ENCODE results near the gene TTBK1. TPM values are rescaled to one million over a fixed set of nuclear protein-coding genes. Genes with fewer than 3 reads are reported as not detected.

The TTBK1 gene
- total and polyA plus RNA-seq, 4 donors, result 0.05 to 0.31 (median 0.12) TPM

GRCh38 chr6:43286980-43287716 lies 43.9 kb downstream of the TTBK1 start:
- Histone ChIP-seq H3K4me3 (no peak overlapping the region), H3K4me1 (ENCODE audit: control insufficient read depth in 5 of 5, insufficient read depth in 5 of 5, low read length in 5 of 5) (peaks cover 0 to 13% (median 0%) of the 10 kb centered on the region in 5 donors), H3K9ac (ENCODE audit: insufficient read depth in 1 of 2, low read length in 2 of 2) (no peak overlapping the region), H3K27ac (ENCODE audit: low read depth in 1 of 2, low read length in 1 of 2) (no peak overlapping the region), H3K9me3 (ENCODE audit: control insufficient read depth in 4 of 4, insufficient read depth in 3 of 4, low read length in 3 of 4) (no peaks in the 10 kb centered on the region), H3K36me3 (ENCODE audit: control insufficient read depth in 4 of 4, insufficient read depth in 4 of 4, low read length in 4 of 4) (no peaks in the 10 kb centered on the region), H3K27me3 (ENCODE audit: control insufficient read depth in 3 of 3, insufficient read depth in 3 of 3, low read length in 2 of 3) (peaks cover 0 to 24% (median 0%) of the 10 kb centered on the region in 3 donors)
- WGBS, 2 donors, result 66 to 76% methylated on average over 9 to 10 of the region's 10 CpGs
- TF ChIP-seq, protein P1, sequence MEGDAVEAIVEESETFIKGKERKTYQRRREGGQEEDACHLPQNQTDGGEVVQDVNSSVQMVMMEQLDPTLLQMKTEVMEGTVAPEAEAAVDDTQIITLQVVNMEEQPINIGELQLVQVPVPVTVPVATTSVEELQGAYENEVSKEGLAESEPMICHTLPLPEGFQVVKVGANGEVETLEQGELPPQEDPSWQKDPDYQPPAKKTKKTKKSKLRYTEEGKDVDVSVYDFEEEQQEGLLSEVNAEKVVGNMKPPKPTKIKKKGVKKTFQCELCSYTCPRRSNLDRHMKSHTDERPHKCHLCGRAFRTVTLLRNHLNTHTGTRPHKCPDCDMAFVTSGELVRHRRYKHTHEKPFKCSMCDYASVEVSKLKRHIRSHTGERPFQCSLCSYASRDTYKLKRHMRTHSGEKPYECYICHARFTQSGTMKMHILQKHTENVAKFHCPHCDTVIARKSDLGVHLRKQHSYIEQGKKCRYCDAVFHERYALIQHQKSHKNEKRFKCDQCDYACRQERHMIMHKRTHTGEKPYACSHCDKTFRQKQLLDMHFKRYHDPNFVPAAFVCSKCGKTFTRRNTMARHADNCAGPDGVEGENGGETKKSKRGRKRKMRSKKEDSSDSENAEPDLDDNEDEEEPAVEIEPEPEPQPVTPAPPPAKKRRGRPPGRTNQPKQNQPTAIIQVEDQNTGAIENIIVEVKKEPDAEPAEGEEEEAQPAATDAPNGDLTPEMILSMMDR (IDR thresholded peaks at IDR 0.05; ENCODE audit: control extremely low read depth, extremely low read depth), result no peak
- ATAC-seq (ENCODE audit: insufficient read depth, low FRiP score) (no peak), DNase-seq (no peak)

DNA sequence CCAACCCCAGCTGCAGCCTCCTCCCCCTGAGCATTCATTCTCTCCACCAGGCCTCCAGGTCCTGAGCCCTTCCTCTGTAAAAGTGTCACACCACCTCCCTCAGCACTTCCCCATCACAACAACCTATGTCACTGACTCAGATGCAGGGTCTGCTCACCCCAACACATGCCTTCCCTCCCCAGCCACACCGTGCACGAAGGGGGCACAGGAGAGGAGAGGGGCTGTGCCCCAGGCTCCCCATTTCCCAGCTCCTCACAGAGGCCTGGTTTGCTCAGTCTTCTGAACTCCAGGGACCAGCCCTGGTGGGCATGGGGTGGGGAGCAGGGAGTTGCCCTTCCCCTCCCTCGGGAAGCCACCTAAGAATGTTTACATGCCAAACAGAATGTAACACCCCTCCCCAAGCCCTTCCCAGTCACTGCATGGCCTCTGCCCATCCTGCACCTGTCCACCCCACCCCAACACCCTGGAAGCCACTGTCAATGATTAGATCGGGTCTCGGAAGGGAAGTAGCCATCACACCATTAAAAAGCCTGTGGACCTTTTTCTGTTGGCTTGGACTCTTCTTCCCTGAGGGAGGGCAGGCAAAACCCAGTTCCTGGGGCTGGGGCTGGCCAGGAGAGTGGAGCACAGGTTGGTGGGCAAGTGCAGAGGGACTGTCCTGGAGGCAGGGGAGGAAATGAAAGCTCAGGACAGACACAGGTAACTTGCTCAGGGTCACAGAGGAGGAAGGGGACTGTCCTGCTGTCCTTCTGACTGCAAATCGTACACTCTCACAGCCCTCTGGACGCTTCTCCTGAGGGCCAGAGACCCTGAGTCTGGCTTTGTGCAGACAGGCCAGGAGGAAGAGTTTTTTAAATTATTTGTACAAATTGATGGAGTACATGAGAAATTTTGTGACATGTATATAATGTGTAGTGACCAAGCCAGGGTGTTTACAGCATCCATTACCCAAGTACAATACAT lies 44.7 kb downstream of the TTBK1 start:
- Histone ChIP-seq H3K4me1 (ENCODE audit: control insufficient read depth in 5 of 5, insufficient read depth in 5 of 5, low read length in 5 of 5) (peaks cover 0 to 13% (median 0%) of the 10 kb centered on the region in 5 donors), H3K4me3 (no peak overlapping the region), H3K9me3 (ENCODE audit: control insufficient read depth in 4 of 4, insufficient read depth in 3 of 4, low read length in 3 of 4) (no peaks in the 10 kb centered on the region), H3K36me3 (ENCODE audit: control insufficient read depth in 4 of 4, insufficient read depth in 4 of 4, low read length in 4 of 4) (no peaks in the 10 kb centered on the region), H3K27ac (ENCODE audit: low read depth in 1 of 2, low read length in 1 of 2) (no peak overlapping the region), H3K9ac (ENCODE audit: insufficient read depth in 1 of 2, low read length in 2 of 2) (no peak overlapping the region), H3K27me3 (ENCODE audit: control insufficient read depth in 3 of 3, insufficient read depth in 3 of 3, low read length in 2 of 3) (peaks cover 0 to 24% (median 0%) of the 10 kb centered on the region in 3 donors)
- TF ChIP-seq, protein P1 (IDR thresholded peaks at IDR 0.05; ENCODE audit: control extremely low read depth, extremely low read depth), result no peak
- no peak for DNase-seq
- WGBS, 2 donors, result 68 to 82% methylated on average over 7 of the region's 7 CpGs
- ATAC-seq (ENCODE audit: insufficient read depth, low FRiP score), result no peak

DNA sequence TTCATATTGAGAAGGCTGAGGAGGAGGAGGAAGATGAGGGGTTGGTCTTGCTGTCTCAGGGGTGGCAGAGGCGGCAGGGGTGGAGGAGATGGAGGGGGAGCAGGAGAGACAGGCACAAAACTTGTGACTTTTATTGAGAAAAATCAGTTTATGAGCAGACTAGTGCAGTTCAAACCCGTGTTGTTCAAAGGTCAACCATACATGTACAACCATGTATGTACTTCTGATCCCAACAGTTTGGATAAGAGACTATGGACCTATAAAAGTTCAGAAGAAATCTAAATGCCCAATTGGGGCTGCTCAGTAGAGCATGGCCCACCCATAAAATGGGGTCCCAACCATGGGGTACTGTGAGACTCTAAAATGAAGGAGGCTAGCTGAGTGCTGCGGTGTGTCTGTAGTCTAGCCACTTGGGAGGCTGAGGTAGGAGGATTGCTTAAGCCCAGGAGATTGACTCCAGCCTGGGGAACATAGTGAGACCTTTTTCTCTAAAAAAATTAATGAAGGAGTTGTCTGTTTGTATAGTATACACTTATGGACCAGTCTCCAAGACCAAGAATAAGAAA lies 47.1 kb downstream of the TTBK1 start:
- no peaks in the 10 kb centered on the region for H3K36me3 ChIP-seq (ENCODE audit: control insufficient read depth in 4 of 4, insufficient read depth in 4 of 4, low read length in 4 of 4)
- H3K4me3 ChIP-seq, result no peak overlapping the region
- peaks cover 0 to 5% (median 0%) of the 10 kb centered on the region in 3 donors for H3K27me3 ChIP-seq (ENCODE audit: control insufficient read depth in 3 of 3, insufficient read depth in 3 of 3, low read length in 2 of 3)
- TF ChIP-seq, protein P1 (IDR thresholded peaks at IDR 0.05; ENCODE audit: control extremely low read depth, extremely low read depth), result no peak
- 71 to 89% methylated on average over 3 of the region's 3 CpGs for WGBS, 2 donors
- ATAC-seq (ENCODE audit: insufficient read depth, low FRiP score), result no peak
- no peak overlapping the region for H3K9ac ChIP-seq (ENCODE audit: insufficient read depth in 1 of 2, low read length in 2 of 2)
- H3K9me3 ChIP-seq (ENCODE audit: control insufficient read depth in 4 of 4, insufficient read depth in 3 of 4, low read length in 3 of 4), result no peaks in the 10 kb centered on the region
- DNase-seq, result no peak
- peaks cover 0 to 5% (median 0%) of the 10 kb centered on the region in 5 donors for H3K4me1 ChIP-seq (ENCODE audit: control insufficient read depth in 5 of 5, insufficient read depth in 5 of 5, low read length in 5 of 5)
- no peak overlapping the region for H3K27ac ChIP-seq (ENCODE audit: low read depth in 1 of 2, low read length in 1 of 2)

All from lung (tissue), 12 donors.